GM12874 (cell line): ENCODE measurements around the gene CKM.

Source experiments
- TF ChIP-seq, protein P1 (sequence below): IDR thresholded peaks from 2 replicates; pipeline ENCODE4 v1.5.1; 2011; ENCODE audit warnings: low read depth, mild to moderate bottlenecking, control low read depth, low read length, moderate library complexity; ENCODE audit not compliant: insufficient read depth

Gene CKM

DNA sequence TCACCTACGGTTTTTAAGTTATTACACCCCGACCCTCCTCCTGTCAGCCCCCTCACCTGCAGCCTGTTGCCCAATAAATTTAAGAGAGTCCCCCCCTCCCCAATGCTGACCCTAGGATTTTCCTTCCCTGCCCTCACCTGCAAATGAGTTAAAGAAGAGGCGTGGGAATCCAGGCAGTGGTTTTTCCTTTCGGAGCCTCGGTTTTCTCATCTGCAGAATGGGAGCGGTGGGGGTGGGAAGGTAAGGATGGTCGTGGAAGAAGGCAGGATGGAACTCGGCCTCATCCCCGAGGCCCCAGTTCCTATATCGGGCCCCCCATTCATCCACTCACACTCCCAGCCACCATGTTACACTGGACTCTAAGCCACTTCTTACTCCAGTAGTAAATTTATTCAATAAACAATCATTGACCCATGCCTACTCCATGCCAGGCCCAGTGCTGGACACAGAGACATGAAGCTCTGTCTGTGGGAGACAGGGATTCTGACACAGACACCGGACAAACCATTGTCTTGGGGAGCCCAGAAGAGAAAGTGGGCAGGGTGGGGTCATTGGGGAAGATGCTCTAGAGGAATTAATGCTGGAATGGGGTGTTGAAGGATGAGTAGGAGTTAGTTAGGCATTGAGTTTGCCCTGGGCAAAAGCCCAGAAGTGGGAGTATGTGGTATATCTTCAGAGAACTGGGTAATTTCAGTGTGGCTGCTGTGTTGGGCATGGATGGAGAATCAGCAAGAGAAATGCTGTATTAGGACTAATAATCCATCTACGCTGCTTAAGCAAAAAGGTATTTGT lies 19.2 kb downstream of the CKM start:
- TF ChIP-seq, protein P1, sequence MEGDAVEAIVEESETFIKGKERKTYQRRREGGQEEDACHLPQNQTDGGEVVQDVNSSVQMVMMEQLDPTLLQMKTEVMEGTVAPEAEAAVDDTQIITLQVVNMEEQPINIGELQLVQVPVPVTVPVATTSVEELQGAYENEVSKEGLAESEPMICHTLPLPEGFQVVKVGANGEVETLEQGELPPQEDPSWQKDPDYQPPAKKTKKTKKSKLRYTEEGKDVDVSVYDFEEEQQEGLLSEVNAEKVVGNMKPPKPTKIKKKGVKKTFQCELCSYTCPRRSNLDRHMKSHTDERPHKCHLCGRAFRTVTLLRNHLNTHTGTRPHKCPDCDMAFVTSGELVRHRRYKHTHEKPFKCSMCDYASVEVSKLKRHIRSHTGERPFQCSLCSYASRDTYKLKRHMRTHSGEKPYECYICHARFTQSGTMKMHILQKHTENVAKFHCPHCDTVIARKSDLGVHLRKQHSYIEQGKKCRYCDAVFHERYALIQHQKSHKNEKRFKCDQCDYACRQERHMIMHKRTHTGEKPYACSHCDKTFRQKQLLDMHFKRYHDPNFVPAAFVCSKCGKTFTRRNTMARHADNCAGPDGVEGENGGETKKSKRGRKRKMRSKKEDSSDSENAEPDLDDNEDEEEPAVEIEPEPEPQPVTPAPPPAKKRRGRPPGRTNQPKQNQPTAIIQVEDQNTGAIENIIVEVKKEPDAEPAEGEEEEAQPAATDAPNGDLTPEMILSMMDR: no peak

DNA sequence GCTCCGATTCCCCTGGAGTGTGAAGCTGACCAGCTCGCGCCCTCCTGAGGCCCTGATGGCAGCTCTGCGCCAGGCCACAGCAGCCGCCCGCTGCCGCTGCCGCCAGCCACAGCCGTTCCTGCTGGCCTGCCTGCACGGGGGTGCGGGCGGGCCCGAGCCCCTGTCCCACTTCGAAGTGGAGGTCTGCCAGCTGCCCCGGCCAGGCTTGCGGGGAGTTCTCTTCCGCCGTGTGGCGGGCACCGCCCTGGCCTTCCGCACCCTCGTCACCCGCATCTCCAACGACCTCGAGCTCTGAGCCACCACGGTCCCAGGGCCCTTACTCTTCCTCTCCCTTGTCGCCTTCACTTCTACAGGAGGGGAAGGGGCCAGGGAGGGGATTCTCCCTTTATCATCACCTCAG lies 20.3 kb downstream of the CKM start:
- TF ChIP-seq, protein P1: no peak

DNA sequence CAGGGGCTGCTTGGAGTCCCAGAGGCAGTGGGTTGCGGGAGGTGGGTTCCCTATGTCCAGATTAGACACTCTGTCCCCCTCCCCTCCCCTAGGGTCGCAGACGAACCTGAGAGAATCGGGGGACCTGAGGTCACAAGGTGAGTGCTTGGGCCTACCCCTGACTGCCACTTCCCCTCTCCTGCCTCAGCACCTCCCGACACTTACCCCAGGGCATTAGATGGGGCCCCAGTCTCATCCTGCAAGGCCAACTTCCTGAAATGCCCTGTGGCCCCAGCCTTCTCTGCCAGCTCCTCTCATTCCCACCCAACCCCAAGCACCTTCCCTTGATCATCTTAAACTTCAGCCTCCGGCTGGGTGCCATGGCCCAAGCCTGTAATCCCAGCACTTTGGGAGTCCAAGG lies 23.0 kb downstream of the CKM start:
- TF ChIP-seq, protein P1: no peak

DNA sequence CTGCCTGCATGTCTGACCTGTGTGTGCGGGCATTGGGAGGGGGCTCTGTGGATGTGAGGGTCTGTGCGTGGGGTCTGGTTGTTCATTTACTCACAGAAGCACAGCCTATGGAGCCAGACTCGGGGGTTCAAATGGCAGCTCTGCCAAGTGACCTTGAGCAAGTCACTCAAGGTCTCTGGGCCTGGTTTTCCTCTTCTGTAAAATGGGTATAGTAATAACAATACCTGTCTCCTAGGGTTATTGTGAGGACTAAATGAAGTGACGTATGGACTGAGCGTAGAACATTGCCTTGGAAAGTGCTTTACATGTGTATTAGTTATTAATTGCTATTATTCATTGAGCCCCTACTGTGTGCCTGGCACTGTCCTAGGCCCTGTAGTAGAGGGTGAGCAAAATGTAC lies 24.4 kb downstream of the CKM start:
- TF ChIP-seq, protein P1: no peak

DNA sequence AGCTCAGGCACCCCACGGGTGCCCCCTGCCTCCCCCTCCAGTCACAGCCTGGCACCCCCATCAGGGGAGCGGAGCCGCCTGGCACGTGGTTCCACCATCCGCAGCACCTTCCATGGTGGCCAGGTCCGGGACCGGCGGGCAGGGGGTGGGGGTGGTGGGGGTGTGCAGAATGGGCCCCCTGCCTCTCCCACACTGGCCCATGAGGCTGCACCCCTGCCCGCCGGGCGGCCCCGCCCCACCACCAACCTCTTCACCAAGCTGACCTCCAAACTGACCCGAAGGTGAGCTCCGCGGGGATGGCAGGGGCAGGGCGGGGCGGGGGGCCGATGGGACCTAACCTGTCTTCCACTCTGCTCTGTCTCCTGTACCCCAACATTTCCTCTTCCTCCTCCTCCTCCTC lies 25.0 kb downstream of the CKM start:
- TF ChIP-seq, protein P1: no peak

DNA sequence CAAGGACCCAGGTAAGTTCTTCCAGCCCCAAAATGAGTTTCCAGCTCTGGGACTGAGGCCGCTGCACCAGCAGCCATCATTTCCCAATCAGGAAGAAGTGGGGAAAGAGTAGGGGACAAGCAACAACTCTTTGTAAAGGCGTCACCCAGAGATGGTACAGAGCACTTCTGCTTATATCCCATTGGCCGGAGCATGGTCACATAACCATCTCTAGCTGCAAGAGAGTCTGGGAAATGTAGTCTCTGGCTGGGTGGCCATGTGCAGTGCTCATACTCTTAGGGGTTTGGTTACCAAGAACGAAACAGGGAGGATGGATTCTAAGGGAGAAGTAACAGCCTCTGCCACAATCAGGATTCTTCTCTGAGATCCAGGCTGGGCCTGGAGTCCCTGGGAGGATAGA lies 26.3 kb downstream of the CKM start:
- TF ChIP-seq, protein P1: no peak

DNA sequence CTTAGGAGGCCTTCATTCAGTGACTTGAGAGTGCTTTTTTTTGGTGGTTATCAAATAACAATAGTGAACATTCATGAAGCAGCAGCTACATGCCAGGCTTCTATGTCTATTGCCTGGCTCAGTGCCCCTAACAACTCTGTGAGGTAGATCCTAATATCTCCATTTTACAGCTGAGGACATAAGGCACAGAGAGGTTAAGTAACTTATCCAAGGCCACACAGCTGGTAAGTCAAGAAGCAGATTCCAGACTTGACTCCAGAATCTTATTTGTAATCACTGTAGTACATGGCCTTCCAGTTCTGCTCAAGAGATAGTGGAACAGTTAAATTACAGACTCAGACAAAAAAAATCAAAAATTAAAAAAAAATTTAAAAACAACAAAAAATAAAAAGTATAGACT lies 26.8 kb downstream of the CKM start:
- TF ChIP-seq, protein P1: no peak
